Inflammatory macrophage treated with lipopolysaccharide for 1 hour (primary cell): ENCODE measurements around the gene PKP2.

Experiments
- DNase-seq, 2 donors: peaks; one replicate each; pipeline ENCODE4 v3.0.0-alpha.2; 2020 to 2022

The PKP2 gene

DNA sequence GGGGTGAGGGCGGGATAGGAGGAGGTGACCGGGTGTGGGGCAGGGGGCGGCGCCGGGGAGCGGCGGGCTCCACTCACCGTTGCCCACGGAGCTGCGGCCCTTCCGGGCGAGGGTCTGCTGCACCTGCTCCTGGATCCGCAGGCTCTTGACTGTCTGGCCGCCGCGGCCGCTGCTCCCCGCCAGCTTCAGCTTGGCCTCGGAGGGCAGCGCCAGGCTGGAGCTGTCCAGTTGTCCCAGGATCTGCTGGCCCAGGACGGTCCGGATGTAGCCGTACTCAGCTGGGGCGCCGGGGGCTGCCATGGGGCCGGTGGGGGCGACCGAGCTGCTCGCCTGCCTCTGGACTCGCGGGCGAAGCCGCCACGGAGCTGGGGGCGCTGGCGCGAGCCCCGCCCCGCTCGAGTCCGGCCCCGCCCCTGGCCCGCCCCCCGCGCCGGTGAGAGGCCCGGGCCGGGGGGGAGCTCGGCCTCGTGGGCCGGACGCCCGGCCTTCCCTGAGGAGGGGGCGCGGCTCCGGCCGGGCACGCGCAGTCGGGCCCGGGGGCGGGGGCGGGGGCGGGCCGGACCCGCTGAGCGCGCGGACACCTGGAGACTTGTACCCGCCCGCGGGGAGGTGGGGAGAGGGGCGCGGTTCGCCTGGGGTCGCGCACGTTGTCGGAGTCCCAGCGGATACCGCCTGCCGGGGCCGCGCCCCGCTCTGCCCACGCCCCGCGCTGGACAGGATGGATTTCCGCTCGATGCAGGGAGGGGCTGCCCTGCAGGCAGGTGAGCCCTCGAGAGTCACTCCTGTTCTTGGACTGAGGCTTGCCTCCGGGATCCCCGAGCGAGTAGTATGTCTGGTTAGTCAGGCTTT lies at the start of gene PKP2:
Gene PKP2 (minus strand): TSS at position 346 of the 849 bp plus-strand sequence. CDS start 46 bp downstream, at position 300.
- no peak for DNase-seq

DNA sequence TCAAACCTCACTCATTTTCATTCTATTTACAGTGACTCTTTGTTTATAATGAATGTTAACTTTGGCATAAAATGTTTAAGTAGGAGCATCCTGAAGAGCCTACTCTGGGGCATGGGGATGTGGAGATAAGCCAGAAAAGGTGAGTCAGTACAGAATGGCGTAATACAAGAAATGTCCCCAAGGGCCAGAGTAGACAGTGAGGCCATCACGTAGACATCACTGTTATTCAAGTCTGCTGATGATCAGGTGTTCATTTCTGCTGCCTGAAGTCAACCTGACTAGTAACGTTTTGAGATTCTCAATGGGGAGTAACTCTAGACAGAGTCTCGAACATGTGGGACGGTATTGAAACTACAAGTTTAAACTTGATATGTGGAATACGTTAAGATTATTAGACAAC lies 47.6 kb upstream of the PKP2 start:
- no peak for DNase-seq

DNA sequence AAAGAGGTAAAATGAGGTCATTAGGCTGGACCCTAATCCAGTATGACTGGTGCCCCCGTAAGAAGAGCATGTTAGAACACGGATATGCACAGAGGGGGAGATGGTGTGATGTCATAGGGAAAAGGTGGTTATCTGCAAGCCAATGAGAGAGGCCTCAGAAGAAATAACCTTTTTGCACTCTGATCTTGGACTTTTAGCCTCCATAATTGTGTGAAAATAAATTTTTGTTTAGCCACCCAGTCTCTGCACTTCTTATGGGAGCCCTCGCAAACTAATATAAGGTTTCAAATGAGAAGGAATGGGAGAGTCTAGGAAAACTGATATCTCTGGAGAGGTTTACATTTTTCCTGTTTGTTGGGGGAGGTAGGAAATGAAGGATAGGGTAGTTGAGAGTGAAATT lies 43.2 kb upstream of the PKP2 start:
- DNase-seq = no peak

DNA sequence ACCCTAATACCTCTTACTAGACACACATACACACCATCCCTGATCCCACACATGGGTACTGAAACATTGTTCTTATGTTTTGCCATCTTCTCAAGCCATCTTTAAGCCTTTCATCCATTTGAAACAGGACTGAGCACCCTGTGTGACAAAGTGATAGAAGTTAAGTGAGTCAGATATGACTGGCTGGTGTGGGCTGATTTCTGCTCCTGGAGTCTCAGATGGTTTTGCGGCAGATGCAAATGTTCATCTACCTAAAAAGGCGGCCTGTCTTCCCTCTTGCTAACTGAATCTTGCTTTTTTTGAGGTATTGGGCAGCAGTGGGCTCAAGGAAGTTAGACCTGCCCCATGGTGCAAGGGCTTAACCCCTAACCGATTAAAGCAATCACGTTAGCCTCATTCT lies 30.4 kb upstream of the PKP2 start:
- DNase-seq = no peak

DNA sequence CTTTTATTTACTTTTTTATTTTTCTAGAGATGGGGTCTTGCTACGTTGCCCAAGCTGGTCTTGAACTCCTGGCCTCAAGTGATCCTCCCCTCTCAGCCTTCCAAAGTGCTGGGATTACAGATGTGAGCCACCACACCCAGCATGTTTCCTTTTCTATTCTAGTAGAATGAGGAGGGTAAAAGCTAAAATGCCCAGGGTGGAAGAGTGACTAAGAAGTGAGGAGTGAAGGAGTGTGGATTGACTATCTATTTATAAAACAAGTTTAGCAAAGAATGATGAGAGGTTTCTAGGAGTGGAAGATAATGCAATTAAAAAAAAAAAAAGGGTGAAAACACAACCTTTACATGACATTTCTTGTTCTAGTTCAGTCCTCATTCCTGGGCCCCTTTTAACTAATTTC lies 29.8 kb upstream of the PKP2 start:
- DNase-seq = no peak

DNA sequence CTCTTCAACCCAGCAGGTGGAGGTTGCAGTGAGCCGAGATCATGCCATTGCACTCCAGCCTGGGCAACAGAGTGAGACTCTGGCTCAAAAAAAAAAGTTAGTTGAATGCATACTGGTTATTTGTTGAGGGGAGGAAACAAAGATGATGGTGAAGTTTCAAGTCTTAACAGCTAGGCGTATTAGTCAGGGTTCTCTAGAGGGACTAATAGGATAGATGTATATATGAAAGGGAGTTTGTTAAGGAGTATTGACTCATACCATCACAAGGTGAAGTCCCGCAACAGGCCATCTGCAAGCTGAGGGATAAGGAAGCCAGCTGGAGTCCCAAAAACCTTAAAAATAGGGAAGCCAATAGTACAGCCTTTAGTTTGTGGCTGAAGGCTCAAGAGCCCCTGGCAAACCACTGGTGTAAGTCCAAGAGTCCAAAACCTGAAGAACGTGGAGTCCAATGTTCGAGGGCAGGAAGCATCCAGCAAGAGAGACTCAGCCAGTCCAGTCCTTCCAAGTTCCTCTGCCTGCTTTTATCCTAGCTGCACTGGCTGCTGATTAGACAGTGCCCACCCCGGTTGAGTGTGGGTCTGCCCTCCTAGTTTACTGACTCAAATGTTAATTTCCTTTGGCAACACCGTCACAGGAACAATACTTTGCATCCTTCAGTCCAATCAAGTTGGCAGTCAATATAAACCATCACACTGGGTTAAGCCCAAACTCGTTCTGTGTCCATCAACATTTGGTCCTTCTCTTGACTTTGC lies 26.1 kb upstream of the PKP2 start:
- DNase-seq = no peak

DNA sequence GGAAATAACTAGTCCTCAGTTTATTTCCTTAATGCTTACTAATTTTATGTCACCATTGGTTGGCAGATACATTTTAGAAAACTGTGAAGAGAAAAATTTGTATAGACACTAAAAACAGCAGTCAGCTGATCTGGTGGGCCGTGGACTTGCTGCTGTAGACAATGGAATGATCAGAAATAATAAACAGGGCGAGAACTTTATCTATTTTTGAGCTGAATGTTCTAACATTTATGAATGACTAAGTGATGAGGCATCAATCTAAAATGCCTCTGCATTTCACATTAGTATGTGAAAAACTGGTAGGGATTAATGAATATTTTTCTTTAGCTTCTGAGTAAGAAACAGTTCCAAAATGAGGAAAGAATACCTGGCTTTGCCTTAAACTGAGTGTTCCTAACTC lies 24.8 kb upstream of the PKP2 start:
- DNase-seq = no peak

DNA sequence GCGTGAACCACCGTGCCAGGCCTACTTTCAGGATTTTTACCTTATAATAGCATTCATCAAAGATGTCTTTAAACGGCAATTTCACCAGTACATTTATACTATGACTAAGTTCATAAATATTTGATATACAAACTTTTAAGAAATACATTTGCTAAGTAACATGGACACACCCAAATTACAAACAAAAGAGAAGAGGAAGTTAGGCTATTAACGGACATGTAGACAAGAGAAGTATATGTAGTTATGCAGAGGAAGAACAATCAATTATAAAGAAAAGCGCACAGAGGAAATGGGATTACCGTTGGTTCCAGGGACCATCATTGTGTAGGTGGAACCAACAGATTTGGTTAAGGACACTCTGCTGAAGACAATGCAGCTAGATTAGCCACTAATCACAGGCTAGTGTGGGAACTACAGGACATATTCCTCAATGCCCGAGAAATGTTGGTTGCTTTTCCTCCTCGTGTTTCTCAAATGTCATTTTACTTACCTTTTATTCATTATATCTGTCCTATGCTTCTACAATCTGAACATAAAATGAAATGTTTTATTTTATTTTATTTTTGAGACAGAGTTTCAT lies 24.0 kb upstream of the PKP2 start:
- DNase-seq = no peak

DNA sequence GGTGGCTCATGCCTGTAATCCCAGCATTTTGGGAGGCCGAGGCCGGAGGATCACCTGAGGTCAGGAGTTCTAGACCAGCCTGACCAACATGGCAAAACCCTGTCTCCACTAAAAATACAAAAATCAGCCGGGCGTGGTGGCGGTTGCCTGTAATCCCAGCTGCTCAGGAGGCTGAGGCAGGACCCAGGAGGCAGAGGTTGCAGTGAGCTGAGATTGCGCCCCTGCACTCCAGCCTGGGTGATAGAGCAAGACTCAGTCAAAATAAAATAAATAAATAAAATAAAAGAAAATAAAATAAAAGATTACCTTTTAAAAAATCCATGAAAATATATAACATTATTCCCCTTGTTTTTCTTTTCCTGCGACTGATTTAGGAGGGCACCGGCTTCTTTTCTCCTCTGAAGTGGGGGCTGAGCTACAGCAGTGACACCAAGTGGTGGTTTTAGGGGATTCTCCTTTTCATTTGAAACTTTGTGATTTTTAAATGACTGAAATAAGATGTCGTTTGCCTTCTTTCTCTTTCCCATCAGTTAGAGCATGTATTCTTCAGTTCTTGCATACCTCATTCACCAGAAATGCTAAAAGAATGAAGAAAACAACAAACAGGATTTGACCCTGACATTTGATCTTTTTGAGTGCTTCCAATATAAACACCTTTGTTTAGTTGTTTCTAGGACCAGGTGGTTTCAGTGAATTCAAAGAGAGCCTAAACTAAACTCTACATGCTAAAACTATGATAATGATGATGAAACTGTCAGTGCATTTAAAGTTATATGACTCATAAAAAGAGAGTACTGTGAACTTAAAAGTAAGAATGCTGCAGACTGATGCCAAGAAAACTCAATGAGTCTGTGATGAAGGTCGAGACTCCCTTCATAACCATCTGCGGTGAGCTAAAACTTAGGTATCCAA lies 22.6 kb upstream of the PKP2 start:
- peak in 1 of 2 donors; percentile 38 for DNase-seq

DNA sequence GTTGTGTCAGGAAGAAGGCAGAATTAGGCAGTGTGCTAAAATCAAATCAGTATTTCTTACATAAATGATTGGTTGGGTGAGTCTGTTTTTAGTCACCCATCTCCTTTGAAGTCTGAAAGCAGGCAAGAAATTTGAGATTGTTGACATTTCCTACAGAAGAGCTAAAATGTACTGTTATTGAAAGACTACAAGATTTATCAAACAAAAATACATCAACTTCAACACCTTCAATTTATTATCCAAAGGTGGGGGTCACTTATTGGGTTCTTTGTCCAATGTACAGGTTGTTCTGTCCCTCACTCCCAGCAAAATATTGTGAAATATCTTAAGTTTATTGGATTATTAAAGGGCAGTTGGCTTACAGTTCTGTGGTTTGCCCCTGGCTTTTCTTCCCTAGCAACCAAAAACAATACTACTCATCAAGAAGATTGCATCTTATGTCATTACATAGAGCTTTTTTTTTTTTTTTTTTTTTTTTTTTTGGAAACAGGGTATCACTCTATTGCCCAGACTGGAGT lies 20.6 kb upstream of the PKP2 start:
- peak; percentile 30 to 38 for DNase-seq

DNA sequence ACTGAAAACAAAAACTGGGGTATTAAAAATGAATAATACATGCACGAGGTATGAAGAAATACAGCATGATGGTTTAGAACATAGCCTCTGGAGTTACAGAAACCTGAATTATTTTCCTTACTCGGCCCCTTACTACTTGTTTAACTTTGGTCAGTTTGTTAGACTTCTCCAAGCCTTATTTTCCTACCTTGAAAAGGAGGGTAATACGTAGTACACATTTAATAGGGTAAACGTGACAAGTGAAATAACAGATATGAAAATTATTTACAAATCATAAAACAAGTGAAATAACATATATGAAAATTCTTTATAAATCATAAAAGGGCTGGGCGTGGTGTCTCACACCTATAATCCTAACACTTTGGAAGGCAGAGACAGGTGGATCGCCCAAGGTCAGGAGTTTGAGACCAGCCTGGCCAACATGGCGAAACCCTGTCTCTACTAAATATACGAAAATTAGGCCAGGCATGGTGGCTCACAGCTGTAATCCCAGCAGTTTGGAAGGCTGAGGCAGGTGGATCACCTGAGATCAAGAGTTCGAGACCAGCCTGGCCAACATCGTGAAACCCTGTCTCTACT lies 11.4 kb upstream of the PKP2 start:
- no peak for DNase-seq

DNA sequence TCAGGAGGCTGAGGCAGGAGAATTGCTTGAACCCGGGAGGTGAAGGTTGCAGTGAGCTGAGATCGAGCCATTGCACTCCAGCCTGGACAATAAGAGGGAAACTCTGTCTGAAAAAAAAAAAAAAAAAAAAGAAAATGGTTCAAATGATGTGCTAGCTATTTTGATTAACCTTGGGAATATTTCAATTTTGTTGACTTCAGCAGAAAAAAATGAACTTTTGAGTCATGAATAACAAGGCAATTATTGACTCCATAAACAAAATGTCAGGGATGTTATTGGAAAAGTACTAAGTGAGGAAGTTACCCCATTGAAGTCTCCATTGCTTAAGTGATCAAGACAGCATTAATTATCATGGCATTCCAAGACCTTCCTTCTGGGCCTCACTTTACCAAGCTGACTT lies 10.6 kb upstream of the PKP2 start:
- no peak for DNase-seq

DNA sequence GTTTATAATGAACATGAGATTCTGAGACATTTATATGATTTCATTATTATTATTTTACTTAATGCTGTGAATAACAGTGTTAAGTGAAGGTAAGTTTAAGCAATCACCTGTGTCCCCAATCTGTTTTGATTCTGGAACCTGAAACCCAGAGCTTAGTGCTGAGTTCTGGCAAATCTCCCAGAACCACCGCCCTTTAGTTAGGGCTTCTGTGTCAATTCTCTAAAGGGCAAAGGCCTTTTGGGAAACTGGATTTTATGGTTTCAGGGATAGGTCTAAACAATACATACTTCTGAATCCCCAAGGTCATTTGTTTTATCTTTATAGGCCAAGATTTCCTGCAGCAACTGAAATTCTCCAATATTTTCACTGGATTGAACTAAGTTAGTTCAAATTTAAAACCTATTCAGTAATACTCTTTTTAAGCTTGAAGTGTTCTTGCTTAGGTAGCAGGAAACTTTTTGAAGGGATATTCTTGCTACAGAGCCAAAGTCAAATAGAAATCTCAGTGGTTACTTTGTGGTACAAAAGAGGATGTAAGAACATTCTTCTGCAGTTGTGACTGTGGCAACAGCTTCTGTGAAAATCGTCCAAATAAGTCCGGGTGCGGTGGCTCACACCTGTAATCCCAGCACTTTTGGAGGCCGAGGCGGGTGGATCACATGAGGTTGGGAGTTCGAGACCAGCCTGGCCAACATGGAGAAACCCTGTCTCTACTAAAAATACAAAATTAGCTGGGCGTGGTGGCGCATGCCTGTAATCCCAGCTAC lies 10.0 kb upstream of the PKP2 start:
- no peak for DNase-seq

DNA sequence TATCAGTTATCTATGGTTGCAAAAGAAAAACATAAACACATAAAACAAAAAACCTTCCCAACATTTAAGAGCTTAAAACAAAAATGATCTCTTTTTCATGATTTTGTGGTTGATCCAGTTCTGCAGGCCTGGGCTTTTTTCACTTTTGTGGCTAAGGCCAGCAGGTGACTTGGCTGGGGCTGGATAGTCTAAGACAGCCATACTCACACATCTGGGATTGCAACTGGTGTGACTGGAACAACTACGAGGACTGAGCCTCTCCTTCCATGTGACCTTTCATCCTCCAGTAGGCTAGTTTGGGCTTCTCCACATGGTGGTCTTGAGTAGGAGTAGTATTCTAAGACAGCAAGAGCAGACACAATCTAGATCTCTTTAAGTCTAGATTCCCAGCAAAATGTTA lies 7.2 kb upstream of the PKP2 start:
- DNase-seq = no peak

DNA sequence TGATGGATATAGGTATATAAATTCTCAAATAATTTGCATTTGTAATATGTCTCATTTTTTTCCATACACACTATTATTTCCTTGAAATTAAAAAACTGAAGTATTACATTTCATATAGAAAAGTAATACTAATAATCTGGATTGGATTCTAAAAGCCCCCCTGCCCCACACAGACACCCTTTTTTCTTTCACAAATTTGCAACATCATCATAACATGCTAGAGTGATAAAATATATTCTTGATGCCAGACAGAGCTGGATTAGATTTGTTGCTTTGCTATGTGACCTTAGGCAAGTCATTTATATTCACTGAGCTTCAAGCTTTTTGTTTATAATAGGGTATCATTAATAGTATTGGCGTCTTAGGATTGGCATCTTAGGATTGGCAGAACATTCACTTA lies 6.7 kb upstream of the PKP2 start:
- no peak for DNase-seq

DNA sequence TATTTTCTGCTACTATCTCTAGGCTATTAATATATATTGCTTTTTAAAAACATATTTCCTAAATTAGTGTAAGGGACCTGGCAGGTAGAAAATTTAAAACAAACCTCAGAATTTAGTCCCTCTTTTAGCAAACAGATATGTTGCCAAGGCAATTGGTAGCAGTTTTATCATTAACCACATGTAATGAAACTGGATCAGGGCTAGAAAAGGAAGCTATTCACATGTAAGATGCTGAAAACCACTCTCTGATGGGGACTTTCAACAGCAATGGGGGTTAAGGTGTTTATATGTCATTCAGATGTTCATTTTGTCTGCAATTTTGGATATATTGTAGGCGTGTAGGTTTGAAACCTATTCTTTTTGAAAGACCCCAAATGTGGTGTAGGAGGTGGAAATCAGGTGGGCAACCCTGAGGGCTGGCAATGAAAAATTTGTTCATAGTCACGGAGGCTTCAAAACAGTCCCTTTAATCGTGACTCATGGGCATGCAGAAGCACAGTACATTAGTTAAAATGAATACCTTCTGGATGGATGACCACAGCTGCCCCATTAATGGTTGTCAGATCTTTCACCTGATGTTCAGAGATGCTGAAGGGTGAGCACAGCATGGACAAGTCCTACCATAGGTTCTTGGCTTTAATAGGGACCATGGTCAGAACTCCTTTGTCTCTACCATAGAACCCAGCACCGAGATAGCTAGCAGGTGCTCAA lies 5.9 kb upstream of the PKP2 start:
- DNase-seq = no peak

DNA sequence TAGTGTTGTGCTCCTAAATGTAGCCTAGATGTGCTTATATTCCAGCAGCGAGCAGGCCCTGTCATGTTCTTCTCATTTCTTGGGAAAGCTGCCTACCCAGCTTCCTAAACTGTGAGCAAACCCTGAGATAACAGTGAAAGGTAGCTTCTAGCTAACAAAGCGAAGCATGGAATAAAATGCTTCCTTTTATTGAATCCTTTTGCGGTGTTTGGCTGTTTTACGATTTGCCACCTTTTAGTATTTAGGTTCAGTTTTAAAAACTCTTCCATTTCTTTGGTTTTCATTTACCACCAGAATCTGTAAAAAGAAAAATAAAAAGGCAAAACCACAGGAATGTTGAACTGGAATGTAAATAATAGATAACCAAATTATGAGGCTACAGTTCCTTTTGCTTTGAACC lies 5.0 kb upstream of the PKP2 start:
- DNase-seq = no peak

DNA sequence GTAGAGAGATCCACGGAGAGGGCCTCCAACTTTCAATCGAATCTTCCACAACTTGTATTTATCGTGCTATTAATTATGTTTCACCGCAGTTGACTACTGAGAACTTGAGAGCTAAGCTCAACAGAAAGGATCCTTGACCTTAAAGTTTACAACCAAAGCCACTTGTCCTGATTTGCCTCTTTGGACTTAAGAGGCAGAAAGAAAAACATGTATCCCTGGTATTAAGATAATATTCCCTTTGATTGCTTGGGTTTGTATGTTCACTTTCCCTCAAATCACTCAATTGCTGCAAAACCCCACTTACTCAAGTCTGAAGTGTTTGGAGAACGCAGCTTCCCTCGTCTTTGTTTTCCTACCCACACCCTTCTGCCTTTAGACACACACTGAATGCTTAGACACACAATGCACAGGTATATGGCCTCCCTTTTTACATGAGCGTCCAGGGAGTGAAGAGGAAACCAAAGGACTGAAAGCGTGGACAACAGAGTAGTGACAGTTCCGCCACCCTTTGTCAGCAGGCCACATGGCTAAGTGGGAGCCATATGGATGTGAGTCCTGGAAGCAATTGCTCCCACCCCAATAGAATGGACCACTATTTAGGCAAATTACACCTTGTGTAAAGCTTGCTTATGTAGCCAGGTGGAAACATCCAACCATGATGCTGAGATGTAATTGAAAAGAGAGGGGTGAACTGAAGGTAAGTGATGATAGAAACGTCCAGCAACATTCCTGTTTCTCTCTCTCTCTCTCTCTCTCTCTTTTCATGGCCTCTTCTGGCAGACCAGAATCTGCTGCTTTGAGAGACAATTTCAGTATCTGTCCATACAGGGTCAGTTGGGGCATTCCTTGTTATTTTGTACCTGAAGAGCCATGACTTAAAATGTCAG lies 1.4 kb upstream of the PKP2 start:
- no peak for DNase-seq

DNA sequence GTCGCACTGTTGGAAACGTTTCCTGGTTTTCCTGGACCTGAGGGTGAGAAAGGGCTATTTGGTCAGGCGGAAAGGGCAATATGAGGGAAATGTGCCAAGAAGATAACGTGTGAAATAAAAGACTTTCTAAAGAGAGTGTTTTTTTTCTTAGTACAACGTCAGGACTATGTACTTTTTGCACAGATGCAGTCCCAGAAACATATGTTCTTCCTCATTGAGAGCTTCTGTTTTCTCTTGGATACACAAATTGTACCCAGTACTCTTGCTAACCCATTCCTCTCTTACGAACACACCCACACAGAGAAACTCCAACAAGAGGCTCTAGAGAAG lies 669 bp upstream of the PKP2 start:
- DNase-seq = peak; percentile 20 to 26
